KMS-11 (cell line): Measurements from ENCODE around the gene GPR63.
"Not testable (repeated sequence)": the region's sequence is repeated elsewhere in the genome, so short reads cannot be mapped to it uniquely, and the experiment has no call there.

ENCODE experiments used
- H2AFZ ChIP-seq: fragments of 200-600 bp; sonication (generic); 2 replicates; pipeline ENCODE4 v1.6.1; 2016; ENCODE audit warnings: antibody characterized with exemption, mixed run types, low read depth
- H3K27ac ChIP-seq: fragments of 200-600 bp; sonication (generic); 2 replicates; pipeline ENCODE4 v1.6.1; 2016; ENCODE audit warnings: mild to moderate bottlenecking, mixed run types
- H3K27me3 ChIP-seq: fragments of 200-600 bp; sonication (generic); 2 replicates; pipeline ENCODE4 v1.6.1; 2017; ENCODE audit warnings: mild to moderate bottlenecking, low read depth, mixed run types, moderate library complexity; ENCODE audit not compliant: insufficient read depth
- H3K36me3 ChIP-seq: fragments of 200-600 bp; sonication (generic); 2 replicates; pipeline ENCODE4 v1.6.1; 2017; ENCODE audit warnings: mild to moderate bottlenecking, mixed run types; ENCODE audit not compliant: insufficient read depth
- H3K4me1 ChIP-seq: fragments of 200-600 bp; sonication (generic); 2 replicates; pipeline ENCODE4 v1.6.1; 2016; ENCODE audit warnings: mild to moderate bottlenecking, low read depth, mixed run types; ENCODE audit not compliant: poor library complexity, severe bottlenecking
- H3K4me2 ChIP-seq: fragments of 200-600 bp; sonication (generic); 2 replicates; pipeline ENCODE4 v1.7.0; 2016; ENCODE audit warnings: mild to moderate bottlenecking, mixed run types
- H3K4me3 ChIP-seq: fragments of 200-600 bp; sonication (generic); IDR thresholded peaks from 2 replicates; pipeline ENCODE4 v1.6.1; 2017; ENCODE audit warnings: low read depth, low read length, mixed read lengths; ENCODE audit not compliant: insufficient read depth
- H3K79me2 ChIP-seq: fragments of 200-600 bp; sonication (generic); 2 replicates; pipeline ENCODE4 v1.6.1; 2016; ENCODE audit warnings: low read depth, mixed run types; ENCODE audit not compliant: insufficient read depth
- H3K9ac ChIP-seq: fragments of 200-600 bp; sonication (generic); 2 replicates; pipeline ENCODE4 v1.6.1; 2016; ENCODE audit warnings: mild to moderate bottlenecking, mixed run types
- H4K20me1 ChIP-seq: fragments of 200-600 bp; sonication (generic); 2 replicates; pipeline ENCODE4 v1.6.1; 2016; ENCODE audit warnings: mild to moderate bottlenecking, mixed run types; ENCODE audit not compliant: insufficient read depth
- CTCF ChIP-seq: fragments of 200-600 bp; sonication (generic); conservative IDR thresholded peaks from 2 replicates; pipeline ENCODE4 v1.6.1; 2017; ENCODE audit warnings: low read depth, mild to moderate bottlenecking, antibody characterized with exemption, low read length, moderate library complexity, mixed read lengths

The GPR63 gene

GRCh38 chr6:96837081-96837971 is at the start of gene GPR63:
Gene GPR63 (minus strand): TSS chr6:96837477. CDS start chr6:96799731, 37,746 bp downstream.
- no peak for TF ChIP-seq CTCF
- H3K79me2 ChIP-seq: peaks cover 48% of the 10 kb centered on the region
- H3K9ac ChIP-seq: peak within 1 kb of the TSS; percentile 73; the same call in 1 of the 2 replicates
- H3K4me1 ChIP-seq: peaks cover 30% of the 10 kb centered on the region
- peak within 1 kb of the TSS; percentile 75 for H2AFZ ChIP-seq
- H4K20me1 ChIP-seq: no peaks in the 10 kb centered on the region; the same call in 1 of the 2 replicates
- peak within 1 kb of the TSS; percentile 77 for H3K4me2 ChIP-seq
- no peaks in the 10 kb centered on the region for H3K27me3 ChIP-seq
- H3K4me3 ChIP-seq: no peak within 1 kb of the TSS
- no peaks in the 10 kb centered on the region for H3K36me3 ChIP-seq
- H3K27ac ChIP-seq: peak within 1 kb of the TSS; percentile 61

- no peak overlapping the region for H3K4me3 ChIP-seq
- no peak overlapping the region for H3K9ac ChIP-seq
- no peaks in the 10 kb centered on the region for H3K36me3 ChIP-seq
- TF ChIP-seq CTCF: no peak
- H3K4me2 ChIP-seq: 0 out of 2 replicates have a peak overlapping the region, but pooled peaks have one; percentile 38
- H3K79me2 ChIP-seq: no peaks in the 10 kb centered on the region
- H3K4me1 ChIP-seq: peaks cover 32% of the 10 kb centered on the region
- no peak overlapping the region for H3K27ac ChIP-seq
- no peak overlapping the region for H2AFZ ChIP-seq
- no peaks in the 10 kb centered on the region for H3K27me3 ChIP-seq
- no peaks in the 10 kb centered on the region for H4K20me1 ChIP-seq
Measured at GRCh38 chr6:96886519-96886918, 49.2 kb upstream of the GPR63 start.

- H3K79me2 ChIP-seq, H3K27me3 ChIP-seq, H3K36me3 ChIP-seq, H3K4me3 ChIP-seq, H4K20me1 ChIP-seq, H3K9ac ChIP-seq: not testable (repeated sequence)
- peaks cover 32% of the 10 kb centered on the region for H3K4me1 ChIP-seq
- H3K27ac ChIP-seq: peak overlapping the region; percentile 34
- peak overlapping the region; percentile 38 for H3K4me2 ChIP-seq
- peak overlapping the region; percentile 24 for H2AFZ ChIP-seq
Measured at GRCh38 chr6:96885187-96885631, 47.9 kb upstream of the GPR63 start.

- Histone ChIP-seq H3K79me2 (no peaks in the 10 kb centered on the region), H4K20me1 (no peaks in the 10 kb centered on the region), H2AFZ (no peak overlapping the region), H3K9ac (no peak overlapping the region), H3K4me2 (no peak overlapping the region), H3K4me3 (no peak overlapping the region), H3K36me3 (no peaks in the 10 kb centered on the region), H3K4me1 (no peaks in the 10 kb centered on the region), H3K27me3 (no peaks in the 10 kb centered on the region), H3K27ac (no peak overlapping the region)
- no peak for TF ChIP-seq CTCF
Measured at GRCh38 chr6:96878143-96878542, 40.9 kb upstream of the GPR63 start.
